MM.1S (cell line): Measurements from ENCODE around the gene FAM20C.

Experiments
- DNase-seq: peaks from one replicate; pipeline ENCODE4 v3.0.0-alpha.2; 2015
- H2AFZ ChIP-seq: fragments of 300-600 bp; sonication (generic); 2 replicates; pipeline ENCODE4 v1.6.0; 2016; ENCODE audit warnings: antibody characterized with exemption, low read length
- H3F3A ChIP-seq: fragments of 300-600 bp; sonication (generic); 2 replicates; pipeline ENCODE4 v1.6.1; 2016; ENCODE audit warnings: mild to moderate bottlenecking, antibody characterized with exemption, low read length, moderate library complexity, mixed read lengths; ENCODE audit not compliant: insufficient read depth
- H3K27ac ChIP-seq: fragments of 300-600 bp; sonication (generic); 2 replicates; pipeline ENCODE4 v1.5.1; 2016; ENCODE audit warnings: mild to moderate bottlenecking, low read length
- H3K27me3 ChIP-seq: fragments of 300-600 bp; sonication (generic); replicated peaks from 2 replicates; pipeline ENCODE4 v1.6.0; 2016; ENCODE audit warnings: low read length; ENCODE audit not compliant: insufficient read depth
- H3K36me3 ChIP-seq: fragments of 300-600 bp; sonication (generic); replicated peaks from 2 replicates; pipeline ENCODE4 v1.6.1; 2016; ENCODE audit warnings: mild to moderate bottlenecking, low read length, mixed read lengths; ENCODE audit not compliant: insufficient read depth
- H3K4me1 ChIP-seq: fragments of 300-600 bp; sonication (generic); 2 replicates; pipeline ENCODE4 v1.6.1; 2016; ENCODE audit warnings: low read length, mixed read lengths
- H3K4me2 ChIP-seq: fragments of 300-600 bp; sonication (generic); 2 replicates; pipeline ENCODE4 v1.6.0; 2016; ENCODE audit warnings: low read depth, low read length
- H3K4me3 ChIP-seq: fragments of 300-600 bp; sonication (generic); 2 replicates; pipeline ENCODE4 v1.5.1; 2016; ENCODE audit warnings: low read length, mixed read lengths
- H3K79me2 ChIP-seq: fragments of 300-600 bp; sonication (generic); 2 replicates; pipeline ENCODE4 v1.6.1; 2016; ENCODE audit warnings: mixed run types, low read length, mixed read lengths
- H3K9ac ChIP-seq: fragments of 300-600 bp; sonication (generic); 2 replicates; pipeline ENCODE4 v1.6.1; 2016; ENCODE audit warnings: low read length, mixed read lengths
- H3K9me2 ChIP-seq: fragments of 300-600 bp; sonication (generic); replicated peaks from 2 replicates; pipeline ENCODE4 v1.6.1; 2016; ENCODE audit warnings: mild to moderate bottlenecking, low read length, mixed read lengths; ENCODE audit not compliant: insufficient read depth
- H3K9me3 ChIP-seq: fragments of 300-600 bp; sonication (generic); replicated peaks from 2 replicates; pipeline ENCODE4 v1.6.1; 2016; ENCODE audit warnings: mild to moderate bottlenecking, low read length, mixed read lengths; ENCODE audit not compliant: insufficient read depth
- H4K20me1 ChIP-seq: fragments of 300-600 bp; sonication (generic); 2 replicates; pipeline ENCODE4 v1.6.1; 2016; ENCODE audit warnings: mild to moderate bottlenecking, low read length, moderate library complexity, mixed read lengths; ENCODE audit not compliant: insufficient read depth
- CTCF ChIP-seq: fragments of 300-600 bp; sonication (generic); IDR thresholded peaks from 2 replicates; pipeline ENCODE4 v1.5.1; 2016; ENCODE audit warnings: antibody characterized with exemption, low read length, mixed read lengths
- EZH2 ChIP-seq: fragments of 300-600 bp; sonication (generic); optimal IDR thresholded peaks from 2 replicates; pipeline ENCODE3; 2017; ENCODE audit warnings: low read depth, mild to moderate bottlenecking, antibody characterized with exemption, low read length, mixed read lengths
- EZH2phosphoT487 ChIP-seq: fragments of 300-600 bp; sonication (generic); IDR thresholded peaks from 2 replicates; pipeline ENCODE4 v1.6.1; 2018; ENCODE audit warnings: antibody characterized with exemption, low read length

FAM20C gene

GRCh38 chr7:155469-155900 lies 36.9 kb upstream of the FAM20C start:
- H3K9ac ChIP-seq, result no peak overlapping the region
- no peaks in the 10 kb centered on the region for H4K20me1 ChIP-seq
- no peaks in the 10 kb centered on the region; the same call in 1 of the 2 replicates for H3K27me3 ChIP-seq
- TF ChIP-seq EZH2, result no peak
- TF ChIP-seq CTCF, result no peak
- TF ChIP-seq EZH2phosphoT487, result no peak
- H3K9me2 ChIP-seq, result no peaks in the 10 kb centered on the region
- H3K4me2 ChIP-seq, result no peak overlapping the region
- no peak overlapping the region for H3K4me3 ChIP-seq
- H2AFZ ChIP-seq, result no peak overlapping the region
- DNase-seq, result no peak
- no peaks in the 10 kb centered on the region for H3F3A ChIP-seq
- H3K27ac ChIP-seq, result no peak overlapping the region
- no peaks in the 10 kb centered on the region for H3K36me3 ChIP-seq
- no peaks in the 10 kb centered on the region for H3K4me1 ChIP-seq
- H3K79me2 ChIP-seq, result no peaks in the 10 kb centered on the region
- no peaks in the 10 kb centered on the region for H3K9me3 ChIP-seq

- DNase-seq, result no peak
- Histone ChIP-seq H4K20me1 (no peaks in the 10 kb centered on the region), H3K9me3 (no peaks in the 10 kb centered on the region), H2AFZ (no peak overlapping the region), H3F3A (no peaks in the 10 kb centered on the region), H3K4me2 (no peak overlapping the region), H3K27ac (no peak overlapping the region), H3K9ac (no peak overlapping the region), H3K4me3 (no peak overlapping the region), H3K4me1 (no peaks in the 10 kb centered on the region), H3K36me3 (no peaks in the 10 kb centered on the region), H3K9me2 (no peaks in the 10 kb centered on the region), H3K27me3 (no peaks in the 10 kb centered on the region; the same call in 1 of the 2 replicates), H3K79me2 (no peaks in the 10 kb centered on the region)
- TF ChIP-seq EZH2 (no peak), CTCF (no peak), EZH2phosphoT487 (no peak)
These were observed 36.0 kb upstream of the FAM20C start for GRCh38 chr7:156111-157007.

GRCh38 chr7:157008-157310 lies 35.4 kb upstream of the FAM20C start:
- Histone ChIP-seq H3K4me1 (no peaks in the 10 kb centered on the region), H3K36me3 (no peaks in the 10 kb centered on the region), H3K9me2 (no peaks in the 10 kb centered on the region), H3K27ac (no peak overlapping the region), H3K9ac (no peak overlapping the region), H3K79me2 (no peaks in the 10 kb centered on the region), H4K20me1 (no peaks in the 10 kb centered on the region), H3K9me3 (no peaks in the 10 kb centered on the region), H3K27me3 (no peaks in the 10 kb centered on the region; the same call in 1 of the 2 replicates), H2AFZ (no peak overlapping the region), H3K4me2 (no peak overlapping the region), H3K4me3 (no peak overlapping the region), H3F3A (no peaks in the 10 kb centered on the region)
- TF ChIP-seq CTCF (no peak), EZH2phosphoT487 (no peak), EZH2 (no peak)
- no peak for DNase-seq
